HCT116 (cell line): ENCODE results near the gene LAD1. TPM values are rescaled to one million over a fixed set of nuclear protein-coding genes. Genes with fewer than 3 reads are reported as not detected.

Experiments used
- ATAC-seq: fragments of 200-7000 bp; cut with Tn5 transposase; 2 replicates; pipeline ENCODE4 v1.9.1; 2020; ENCODE audit warnings: mild to moderate bottlenecking, moderate library complexity
- BruUV-seq: library from RNA; stranded (reverse); fragments of 400-500 nt; replicated peaks from 2 replicates; lab custom pipeline; 2021; lab: Mats Ljungman, UMichigan
- CTCF ChIA-PET: fragments of 300-600 bp; sonication (Branson Sonifier 250); formaldehyde crosslinking; loops from one replicate; lab custom pipeline; 2021; ENCODE audit warnings: antibody characterized with exemption; lab: Charles Lee
- POLR2A ChIA-PET: fragments of 300-600, 350-600 bp; sonication (Branson Sonifier 250); formaldehyde crosslinking; loops from one replicate; lab custom pipeline; 2021; ENCODE audit warnings: antibody characterized with exemption; lab: Charles Lee
- RAD21 ChIA-PET, 2 experiments: fragments of 300-600 bp; sonication (Branson Sonifier 250); formaldehyde crosslinking; loops; one replicate each; lab custom pipeline; 2023; ENCODE audit warnings: low total read pairs in 2 of 2; ENCODE audit not compliant: uncharacterized antibody in 2 of 2, unreplicated experiment in 2 of 2, low non-redundant PET in 1 of 2; lab: Charles Lee
- DNase-seq: peaks from one replicate; pipeline ENCODE4 v3.0.0-alpha.2; 2010; ENCODE audit warnings: low read depth, low spot score
- H2AFZ ChIP-seq: fragments of 200-600 bp; shearing (Covaris generic), sonication (generic); 2 replicates; pipeline ENCODE4 v1.6.1; 2017; ENCODE audit warnings: low read depth, mixed run types, mixed read lengths, antibody characterized with exemption, low read length; ENCODE audit not compliant: poor library complexity, severe bottlenecking
- H3K27ac ChIP-seq: 2 replicates; pipeline ENCODE4 v1.5.1; 2012; ENCODE audit warnings: low read depth, low read length
- H3K27me3 ChIP-seq: fragments of 200-600 bp; sonication (generic); 2 replicates; pipeline ENCODE4 v1.6.1; 2016; ENCODE audit warnings: mixed run types, low read length, mixed read lengths; ENCODE audit not compliant: insufficient read depth
- H3K36me3 ChIP-seq, 2 experiments: fragments of 200-500 bp in 1 of 2; fragments of 200-600 bp in 1 of 2; sonication (Bioruptor generic) in 1 of 2; sonication (generic) in 1 of 2; 2 replicates each; pipeline versions ENCODE4 v1.5.1 to v1.6.1; 2014 to 2016; ENCODE audit warnings: low read length in 2 of 2, inconsistent platforms in 1 of 2, mixed read lengths in 1 of 2, mixed run types in 1 of 2; ENCODE audit not compliant: insufficient read depth in 2 of 2, control insufficient read depth in 1 of 2
- H3K4me1 ChIP-seq, 2 experiments: fragments of 200-600 bp in 1 of 2; sonication (generic) in 1 of 2; 2 replicates each; pipeline versions ENCODE4 v1.5.1 to v1.6.1; 2012 to 2017; ENCODE audit warnings: low read length in 2 of 2, inconsistent platforms in 1 of 2, mild to moderate bottlenecking in 1 of 2, mixed read lengths in 1 of 2, mixed run types in 1 of 2, moderate library complexity in 1 of 2; ENCODE audit not compliant: insufficient read depth in 2 of 2, control insufficient read depth in 1 of 2
- H3K4me2 ChIP-seq: fragments of 200-600 bp; sonication (generic); 2 replicates; pipeline ENCODE4 v1.6.1; 2017; ENCODE audit warnings: mixed run types, low read length, mixed read lengths
- H3K4me3 ChIP-seq, 2 experiments: fragments of 200-600 bp in 1 of 2; sonication (generic) in 1 of 2; replicated peaks in 1 of 2; 2 replicates each; pipeline ENCODE4 v1.5.1; 2011 to 2016; ENCODE audit warnings: low read length in 2 of 2, control low read depth in 1 of 2, low read depth in 1 of 2, mild to moderate bottlenecking in 1 of 2, mixed read lengths in 1 of 2, mixed run types in 1 of 2
- H3K79me2 ChIP-seq: fragments of 200-600 bp; sonication (generic); 2 replicates; pipeline ENCODE4 v1.6.1; 2017; ENCODE audit warnings: mild to moderate bottlenecking, mixed run types, low read length, moderate library complexity, mixed read lengths; ENCODE audit not compliant: insufficient read depth
- H3K9ac ChIP-seq: fragments of 200-600 bp; sonication (generic); 2 replicates; pipeline ENCODE4 v1.6.1; 2016; ENCODE audit warnings: low read length, mixed read lengths
- H3K9me2 ChIP-seq: fragments of 200-600 bp; sonication (generic), shearing (Covaris generic); 2 replicates; pipeline ENCODE4 v1.6.1; 2017; ENCODE audit warnings: mixed run types, mild to moderate bottlenecking, moderate library complexity; ENCODE audit not compliant: insufficient read depth
- H3K9me3 ChIP-seq, 2 experiments: fragments of 200-500 bp in 1 of 2; fragments of 200-600 bp in 1 of 2; sonication (Bioruptor generic) in 1 of 2; sonication (generic) in 1 of 2; 2 replicates each; pipeline ENCODE4 v1.6.1; 2014 to 2017; ENCODE audit warnings: low read length in 2 of 2, mixed read lengths in 2 of 2, inconsistent platforms in 1 of 2, low read depth in 1 of 2, mild to moderate bottlenecking in 1 of 2, mixed run types in 1 of 2, moderate library complexity in 1 of 2; ENCODE audit not compliant: control insufficient read depth in 1 of 2, insufficient read depth in 1 of 2
- H4K20me1 ChIP-seq: fragments of 200-600 bp; sonication (generic), shearing (Covaris generic); 2 replicates; pipeline ENCODE4 v1.6.1; 2017; ENCODE audit warnings: mixed run types, mild to moderate bottlenecking, moderate library complexity; ENCODE audit not compliant: insufficient read depth
- CEBPB ChIP-seq: IDR thresholded peaks from 2 replicates; pipeline ENCODE4 v1.6.1; 2012; ENCODE audit warnings: low read depth
- EGR1 ChIP-seq: IDR thresholded peaks from 2 replicates; pipeline ENCODE4 v1.6.1; 2012; ENCODE audit warnings: low read depth
- EZH2 ChIP-seq: fragments of 200-600 bp; sonication (generic); IDR thresholded peaks from 2 replicates; pipeline ENCODE4 v1.6.1; 2017; ENCODE audit warnings: antibody characterized with exemption, mixed run types
- EZH2phosphoT487 ChIP-seq: fragments of 200-600 bp; IDR thresholded peaks from 2 replicates; pipeline ENCODE4 v1.6.1; 2018; ENCODE audit warnings: antibody characterized with exemption, borderline replicate concordance
- FOSL1 ChIP-seq: IDR thresholded peaks from 2 replicates; pipeline ENCODE4 v1.6.1; 2012; ENCODE audit warnings: low read depth
- JUND ChIP-seq: IDR thresholded peaks from 2 replicates; pipeline ENCODE4 v1.6.1; 2012
- POLR2A ChIP-seq: IDR thresholded peaks from 2 replicates; pipeline ENCODE4 v1.7.0; 2011; ENCODE audit warnings: borderline replicate concordance; ENCODE audit not compliant: insufficient read depth, insufficient read length; ENCODE audit errors: extremely low read depth
- POLR2AphosphoS5 ChIP-seq: IDR thresholded peaks from 2 replicates; pipeline ENCODE4 v1.6.1; 2011; ENCODE audit warnings: mild to moderate bottlenecking, low read depth, low read length, moderate library complexity
- SP1 ChIP-seq: IDR thresholded peaks from 2 replicates; pipeline ENCODE4 v1.6.1; 2012; ENCODE audit warnings: low read depth
- SRF ChIP-seq: IDR thresholded peaks from 2 replicates; pipeline ENCODE4 v1.6.1; 2012; ENCODE audit warnings: low read depth
- TCF7L2 ChIP-seq: IDR thresholded peaks from 2 replicates; pipeline ENCODE4 v1.7.0; 2011; ENCODE audit warnings: borderline replicate concordance, inconsistent platforms; ENCODE audit not compliant: insufficient read depth, insufficient read length; ENCODE audit errors: extremely low read depth
- YY1 ChIP-seq: IDR thresholded peaks from 2 replicates; pipeline ENCODE4 v1.6.1; 2011; ENCODE audit warnings: low read length, low read depth, moderate library complexity, mild to moderate bottlenecking; ENCODE audit not compliant: insufficient replicate concordance; ENCODE audit errors: extremely low read depth
- ZFX ChIP-seq: fragments of 450-650 bp; IDR thresholded peaks from 2 replicates; pipeline ENCODE4 v1.6.1; 2017
- ZNF274 ChIP-seq: fragments of 200-500 bp; sonication (Bioruptor generic); IDR thresholded peaks from 2 replicates; pipeline ENCODE4 v1.6.1; 2014; ENCODE audit warnings: mild to moderate bottlenecking, low read depth, low read length, inconsistent platforms
- intact Hi-C: fragments of 100-400 bp; cut with micrococcal nuclease; formaldehyde crosslinking; loops from 2 replicates; pipeline ENCODE4 v1.10.0; 2022
- total RNA-seq: library from RNA; stranded (reverse); gene quantifications from one replicate; pipeline ENCODE4 v1.2.1, GENCODE V29; 2021; ENCODE audit not compliant: unreplicated experiment
- TF ChIP-seq, protein P1 (sequence below): IDR thresholded peaks from 2 replicates; pipeline ENCODE4 v1.6.1; 2011; ENCODE audit warnings: mild to moderate bottlenecking, low read length, moderate library complexity; ENCODE audit not compliant: insufficient replicate concordance; ENCODE audit errors: extremely low read depth
- TF ChIP-seq, protein P2 (sequence below): IDR thresholded peaks from 2 replicates; pipeline ENCODE4 v1.6.1; 2012; ENCODE audit warnings: low read depth
- TF ChIP-seq, protein P3 (sequence below): IDR thresholded peaks from 2 replicates; pipeline ENCODE4 v1.6.1; 2012

LAD1 gene
- total RNA-seq, 1 experiment from 2014 or later = 56.1 TPM

DNA sequence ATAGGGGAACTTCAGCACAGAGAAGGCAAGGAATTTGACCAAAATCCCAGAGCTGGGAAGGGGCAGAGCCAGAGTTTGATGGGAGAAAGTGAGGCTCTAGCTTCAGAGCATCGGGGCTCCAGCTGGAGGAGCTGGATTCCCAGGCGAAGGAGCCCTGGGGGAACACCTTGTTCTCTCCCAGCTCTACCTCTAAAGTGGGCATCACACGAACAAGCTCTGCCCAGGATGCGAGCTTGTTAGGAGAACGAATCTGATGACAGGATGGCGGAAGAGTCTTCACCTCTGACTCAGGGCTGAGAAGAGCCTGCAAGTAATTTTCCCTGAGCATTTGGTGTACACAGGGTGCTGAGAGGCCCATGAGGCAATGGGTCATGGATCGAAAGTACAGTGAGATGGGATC lies 43.7 kb downstream of the LAD1 start:
- Histone ChIP-seq H3K4me3 (no peak overlapping the region), H3K27me3 (peaks cover 12% of the 10 kb centered on the region; the same call in 1 of the 2 replicates), H3K36me3 (no peaks in the 10 kb centered on the region), H3K27ac (no peak overlapping the region), H4K20me1 (no peaks in the 10 kb centered on the region), H3K9me3 (no peaks in the 10 kb centered on the region), H3K4me1 (no peaks in the 10 kb centered on the region; a peak in 1 of 4 replicates), H2AFZ (no peak overlapping the region), H3K4me2 (no peak overlapping the region), H3K9ac (no peak overlapping the region), H3K9me2 (no peaks in the 10 kb centered on the region), H3K79me2 (no peaks in the 10 kb centered on the region)
- TF ChIP-seq POLR2AphosphoS5 (no peak), TCF7L2 (no peak), SRF (no peak), EZH2phosphoT487 (no peak)
- TF ChIP-seq, protein P1, sequence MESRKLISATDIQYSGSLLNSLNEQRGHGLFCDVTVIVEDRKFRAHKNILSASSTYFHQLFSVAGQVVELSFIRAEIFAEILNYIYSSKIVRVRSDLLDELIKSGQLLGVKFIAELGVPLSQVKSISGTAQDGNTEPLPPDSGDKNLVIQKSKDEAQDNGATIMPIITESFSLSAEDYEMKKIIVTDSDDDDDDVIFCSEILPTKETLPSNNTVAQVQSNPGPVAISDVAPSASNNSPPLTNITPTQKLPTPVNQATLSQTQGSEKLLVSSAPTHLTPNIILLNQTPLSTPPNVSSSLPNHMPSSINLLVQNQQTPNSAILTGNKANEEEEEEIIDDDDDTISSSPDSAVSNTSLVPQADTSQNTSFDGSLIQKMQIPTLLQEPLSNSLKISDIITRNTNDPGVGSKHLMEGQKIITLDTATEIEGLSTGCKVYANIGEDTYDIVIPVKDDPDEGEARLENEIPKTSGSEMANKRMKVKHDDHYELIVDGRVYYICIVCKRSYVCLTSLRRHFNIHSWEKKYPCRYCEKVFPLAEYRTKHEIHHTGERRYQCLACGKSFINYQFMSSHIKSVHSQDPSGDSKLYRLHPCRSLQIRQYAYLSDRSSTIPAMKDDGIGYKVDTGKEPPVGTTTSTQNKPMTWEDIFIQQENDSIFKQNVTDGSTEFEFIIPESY = no peak
- intact Hi-C loops = no loop called here
- BruUV-seq = no TSS peak
- ChIA-PET CTCF (no interaction called here), POLR2A (no interaction called here), RAD21 (no interaction called here)
- no peak for ATAC-seq
- DNase-seq = no peak

DNA sequence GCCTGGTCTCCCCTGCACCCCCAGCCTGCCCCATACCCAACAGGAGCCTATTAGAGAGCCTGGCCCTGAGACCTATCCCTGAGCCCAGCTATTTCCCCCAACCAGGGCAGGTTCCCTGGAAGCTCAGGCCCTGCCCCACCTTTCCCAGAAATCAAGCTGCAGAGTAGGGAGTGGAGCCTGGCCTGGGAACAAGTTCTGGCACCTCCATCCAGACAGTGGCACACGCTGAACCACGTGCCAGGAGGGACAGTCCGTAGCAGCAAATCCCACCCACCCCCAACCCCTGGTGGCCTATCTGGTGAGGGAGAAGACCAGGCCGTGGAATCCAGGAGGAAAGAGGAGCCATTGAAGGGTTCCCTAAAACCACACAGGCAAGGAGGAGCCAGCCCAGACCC lies 44.2 kb downstream of the LAD1 start:
- Histone ChIP-seq H3K79me2 (no peaks in the 10 kb centered on the region), H3K36me3 (no peaks in the 10 kb centered on the region), H4K20me1 (no peaks in the 10 kb centered on the region), H3K9ac (no peak overlapping the region), H3K4me1 (no peaks in the 10 kb centered on the region; a peak in 1 of 4 replicates), H3K9me3 (no peaks in the 10 kb centered on the region), H3K9me2 (no peaks in the 10 kb centered on the region), H2AFZ (no peak overlapping the region), H3K27me3 (peaks cover 12% of the 10 kb centered on the region; the same call in 1 of the 2 replicates), H3K27ac (no peak overlapping the region), H3K4me2 (no peak overlapping the region), H3K4me3 (no peak overlapping the region)
- ChIA-PET RAD21 (no interaction called here), POLR2A (no interaction called here), CTCF (no interaction called here)
- no peak for ATAC-seq
- intact Hi-C loops = no loop called here
- TF ChIP-seq EZH2 = no peak
- TF ChIP-seq FOSL1 = no peak
- TF ChIP-seq SP1 = no peak
- TF ChIP-seq ZNF274 = no peak
- TF ChIP-seq, protein P2, sequence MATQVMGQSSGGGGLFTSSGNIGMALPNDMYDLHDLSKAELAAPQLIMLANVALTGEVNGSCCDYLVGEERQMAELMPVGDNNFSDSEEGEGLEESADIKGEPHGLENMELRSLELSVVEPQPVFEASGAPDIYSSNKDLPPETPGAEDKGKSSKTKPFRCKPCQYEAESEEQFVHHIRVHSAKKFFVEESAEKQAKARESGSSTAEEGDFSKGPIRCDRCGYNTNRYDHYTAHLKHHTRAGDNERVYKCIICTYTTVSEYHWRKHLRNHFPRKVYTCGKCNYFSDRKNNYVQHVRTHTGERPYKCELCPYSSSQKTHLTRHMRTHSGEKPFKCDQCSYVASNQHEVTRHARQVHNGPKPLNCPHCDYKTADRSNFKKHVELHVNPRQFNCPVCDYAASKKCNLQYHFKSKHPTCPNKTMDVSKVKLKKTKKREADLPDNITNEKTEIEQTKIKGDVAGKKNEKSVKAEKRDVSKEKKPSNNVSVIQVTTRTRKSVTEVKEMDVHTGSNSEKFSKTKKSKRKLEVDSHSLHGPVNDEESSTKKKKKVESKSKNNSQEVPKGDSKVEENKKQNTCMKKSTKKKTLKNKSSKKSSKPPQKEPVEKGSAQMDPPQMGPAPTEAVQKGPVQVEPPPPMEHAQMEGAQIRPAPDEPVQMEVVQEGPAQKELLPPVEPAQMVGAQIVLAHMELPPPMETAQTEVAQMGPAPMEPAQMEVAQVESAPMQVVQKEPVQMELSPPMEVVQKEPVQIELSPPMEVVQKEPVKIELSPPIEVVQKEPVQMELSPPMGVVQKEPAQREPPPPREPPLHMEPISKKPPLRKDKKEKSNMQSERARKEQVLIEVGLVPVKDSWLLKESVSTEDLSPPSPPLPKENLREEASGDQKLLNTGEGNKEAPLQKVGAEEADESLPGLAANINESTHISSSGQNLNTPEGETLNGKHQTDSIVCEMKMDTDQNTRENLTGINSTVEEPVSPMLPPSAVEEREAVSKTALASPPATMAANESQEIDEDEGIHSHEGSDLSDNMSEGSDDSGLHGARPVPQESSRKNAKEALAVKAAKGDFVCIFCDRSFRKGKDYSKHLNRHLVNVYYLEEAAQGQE = no peak
- no peak for TF ChIP-seq ZFX
- TF ChIP-seq CEBPB = no peak
- no peak for TF ChIP-seq YY1
- TF ChIP-seq, protein P3, sequence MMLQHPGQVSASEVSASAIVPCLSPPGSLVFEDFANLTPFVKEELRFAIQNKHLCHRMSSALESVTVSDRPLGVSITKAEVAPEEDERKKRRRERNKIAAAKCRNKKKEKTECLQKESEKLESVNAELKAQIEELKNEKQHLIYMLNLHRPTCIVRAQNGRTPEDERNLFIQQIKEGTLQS = no peak
- TF ChIP-seq TCF7L2 = no peak
- TF ChIP-seq EGR1 = no peak
- TF ChIP-seq JUND = no peak
- TF ChIP-seq POLR2A = no peak
- no TSS peak for BruUV-seq
- DNase-seq = no peak
